Measurements from ENCODE around the gene PNPLA7.

Gene PNPLA7

GRCh38 chr9:137494104-137494544 is 56.1 kb downstream of the PNPLA7 start:
- no peak for DNase-seq (ENCODE audit: low read depth)

- no peak for DNase-seq (ENCODE audit: low read depth)
These were observed 56.7 kb downstream of the PNPLA7 start for GRCh38 chr9:137493364-137494103.

GRCh38 chr9:137492464-137493363 is 57.5 kb downstream of the PNPLA7 start:
- DNase-seq (ENCODE audit: low read depth) = peak; percentile 11

- no peak for DNase-seq (ENCODE audit: low read depth)
These were observed 58.3 kb downstream of the PNPLA7 start for GRCh38 chr9:137491735-137492432.

- DNase-seq (ENCODE audit: low read depth) = no peak
These were observed 59.5 kb downstream of the PNPLA7 start for GRCh38 chr9:137490532-137491186.

GRCh38 chr9:137488906-137489305 is 61.3 kb downstream of the PNPLA7 start:
- no peak for DNase-seq (ENCODE audit: low read depth)

- DNase-seq (ENCODE audit: low read depth) = no peak
These were observed 61.9 kb downstream of the PNPLA7 start for GRCh38 chr9:137488327-137488653.

GRCh38 chr9:137487454-137488326 is 62.5 kb downstream of the PNPLA7 start:
- DNase-seq (ENCODE audit: low read depth) = no peak

- no peak for DNase-seq (ENCODE audit: low read depth)
These were observed 63.4 kb downstream of the PNPLA7 start for GRCh38 chr9:137486545-137487453.

GRCh38 chr9:137486141-137486490 is 64.1 kb downstream of the PNPLA7 start:
- DNase-seq (ENCODE audit: low read depth) = no peak

- no peak for DNase-seq (ENCODE audit: low read depth)
These were observed 64.7 kb downstream of the PNPLA7 start for GRCh38 chr9:137485343-137486140.

- DNase-seq (ENCODE audit: low read depth) = no peak
These were observed 65.5 kb downstream of the PNPLA7 start for GRCh38 chr9:137484551-137485315.

GRCh38 chr9:137482094-137482781 is 68.0 kb downstream of the PNPLA7 start:
- DNase-seq (ENCODE audit: low read depth) = peak; percentile 94

- no peak for DNase-seq (ENCODE audit: low read depth)
These were observed 69.2 kb downstream of the PNPLA7 start for GRCh38 chr9:137480686-137481683.

- DNase-seq (ENCODE audit: low read depth) = no peak
These were observed 70.1 kb downstream of the PNPLA7 start for GRCh38 chr9:137479892-137480685.
